SK-N-SH (cell line): ENCODE measurements around the gene PKP2. TPM values are rescaled to one million over a fixed set of nuclear protein-coding genes. Genes with fewer than 3 reads are reported as not detected.

ENCODE experiments used
- CTCF ChIA-PET: fragments of 300-600, 350-600 bp; formaldehyde crosslinking; extraction: SDS; loops from one replicate; lab custom pipeline; 2021; lab: Yijun Ruan, JAX
- POLR2A ChIA-PET: fragments of 350-600 bp; sonication (Branson Sonifier 250); formaldehyde crosslinking; extraction: SDS; loops from one replicate; lab custom pipeline; 2020; ENCODE audit warnings: antibody characterized with exemption, inconsistent platforms; lab: Yijun Ruan, JAX
- DNase-seq: peaks from one replicate; pipeline ENCODE4 v3.0.0; 2012
- H2AFZ ChIP-seq: fragments of 200-600 bp; sonication (generic); 2 replicates; pipeline ENCODE4 v1.8.1; 2016; ENCODE audit warnings: antibody characterized with exemption, mild to moderate bottlenecking, low read depth
- H3F3A ChIP-seq: fragments of 200-600 bp; sonication (generic); replicated peaks from 2 replicates; pipeline ENCODE3; 2016; ENCODE audit warnings: antibody characterized with exemption, mild to moderate bottlenecking; ENCODE audit not compliant: insufficient read depth
- H3K27ac ChIP-seq, 2 experiments: fragments of 200-500 bp in 1 of 2; fragments of 200-600 bp in 1 of 2; sonication (Bioruptor generic) in 1 of 2; sonication (generic), shearing (Covaris generic) in 1 of 2; 2 replicates each; pipeline versions ENCODE4 v1.5.1 to v1.6.1; 2014 to 2016; ENCODE audit warnings: low read depth in 2 of 2, inconsistent platforms in 1 of 2, low read length in 1 of 2, mild to moderate bottlenecking in 1 of 2, mixed read lengths in 1 of 2
- H3K27me3 ChIP-seq: fragments of 200-600 bp; sonication (generic), shearing (Covaris generic); 2 replicates; pipeline ENCODE4 v1.6.1; 2016; ENCODE audit warnings: mixed run types; ENCODE audit not compliant: insufficient read depth
- H3K36me3 ChIP-seq, 2 experiments: fragments of 200-500 bp in 1 of 2; fragments of 200-600 bp in 1 of 2; sonication (Bioruptor generic) in 1 of 2; sonication (generic) in 1 of 2; replicated peaks in 1 of 2; 2 replicates each; pipeline versions ENCODE3 to v1.5.1; 2014 to 2016; ENCODE audit warnings: low read length in 1 of 2, mild to moderate bottlenecking in 1 of 2; ENCODE audit not compliant: insufficient read depth in 2 of 2, control insufficient read depth in 1 of 2
- H3K4me1 ChIP-seq, 2 experiments: fragments of 200-500 bp in 1 of 2; fragments of 200-600 bp in 1 of 2; sonication (Bioruptor generic) in 1 of 2; sonication (generic), shearing (Covaris generic) in 1 of 2; 2 replicates each; pipeline versions ENCODE4 v1.5.1 to v1.6.1; 2014 to 2016; ENCODE audit warnings: low read depth in 1 of 2, low read length in 1 of 2, mixed run types in 1 of 2; ENCODE audit not compliant: insufficient read depth in 2 of 2, control insufficient read depth in 1 of 2
- H3K4me2 ChIP-seq: fragments of 200-600 bp; sonication (generic), shearing (Covaris generic); 2 replicates; pipeline ENCODE4 v1.6.1; 2017; ENCODE audit warnings: mixed run types
- H3K4me3 ChIP-seq, 2 experiments: fragments of 200-500 bp in 1 of 2; fragments of 200-600 bp in 1 of 2; sonication (Bioruptor generic) in 1 of 2; sonication (generic), shearing (Covaris generic) in 1 of 2; 2 replicates each; pipeline versions ENCODE4 v1.5.1 to v1.8.1; 2014 to 2016; ENCODE audit warnings: low read depth in 2 of 2, inconsistent platforms in 1 of 2, low read length in 1 of 2, mild to moderate bottlenecking in 1 of 2, mixed read lengths in 1 of 2, moderate library complexity in 1 of 2
- H3K79me2 ChIP-seq: fragments of 200-600 bp; sonication (generic); 2 replicates; pipeline ENCODE4 v1.8.1; 2017; ENCODE audit warnings: mild to moderate bottlenecking; ENCODE audit not compliant: insufficient read depth
- H3K9ac ChIP-seq: fragments of 200-600 bp; sonication (generic); 2 replicates; pipeline ENCODE4 v1.6.1; 2017; ENCODE audit warnings: mixed run types
- H3K9me2 ChIP-seq: fragments of 200-600 bp; sonication (generic); 2 replicates; pipeline ENCODE4 v1.6.1; 2017; ENCODE audit warnings: mixed run types
- H3K9me3 ChIP-seq: fragments of 200-600 bp; sonication (generic); 2 replicates; pipeline ENCODE4 v1.6.1; 2017; ENCODE audit warnings: mixed run types, mild to moderate bottlenecking, moderate library complexity
- H4K20me1 ChIP-seq: fragments of 200-600 bp; sonication (generic); 2 replicates; pipeline ENCODE4 v1.6.1; 2017; ENCODE audit warnings: mild to moderate bottlenecking, mixed run types; ENCODE audit not compliant: insufficient read depth
- CHD2 ChIP-seq: fragments of 150-350 bp; IDR thresholded peaks from 2 replicates; pipeline ENCODE4 v1.6.1; 2018; ENCODE audit warnings: low read length; ENCODE audit not compliant: partially characterized antibody
- EP300 ChIP-seq, 2 experiments: IDR thresholded peaks; 2 replicates each; pipeline versions ENCODE4 v1.4.0 to v1.6.1; 2012; ENCODE audit warnings: borderline replicate concordance in 1 of 2, low read depth in 1 of 2, low read length in 1 of 2
- EZH2phosphoT487 ChIP-seq: fragments of 200-600 bp; sonication (generic); IDR thresholded peaks from 2 replicates; pipeline ENCODE4 v1.6.1; 2017; ENCODE audit warnings: low read depth, mixed run types, mild to moderate bottlenecking, antibody characterized with exemption, moderate library complexity, borderline replicate concordance
- FOSL2 ChIP-seq: IDR thresholded peaks from 2 replicates; pipeline ENCODE4 v1.4.0; 2012; ENCODE audit warnings: low read depth, mild to moderate bottlenecking, moderate library complexity, borderline replicate concordance
- FOXJ3 ChIP-seq: sonication (generic); formaldehyde crosslinking; IDR thresholded peaks from 2 replicates; pipeline ENCODE4 v1.5.1; 2020; ENCODE audit warnings: mild to moderate bottlenecking, missing genetic modification reagents
- JUND ChIP-seq: IDR thresholded peaks from 2 replicates; pipeline ENCODE4 v1.4.0; 2012
- MEF2A ChIP-seq: IDR thresholded peaks from 2 replicates; pipeline ENCODE4 v1.4.0; 2012; ENCODE audit warnings: low read depth, borderline replicate concordance
- POLR2AphosphoS5 ChIP-seq: IDR thresholded peaks from 2 replicates; pipeline ENCODE4 v1.6.1; 2012; ENCODE audit warnings: low read depth, low read length
- RAD21 ChIP-seq: IDR thresholded peaks from 2 replicates; pipeline ENCODE4 v1.6.1; 2012; ENCODE audit warnings: mild to moderate bottlenecking, low read length
- RCOR1 ChIP-seq: fragments of 150-350 bp; IDR thresholded peaks from 2 replicates; pipeline ENCODE4 v1.6.1; 2017; ENCODE audit warnings: antibody characterized with exemption, low read length
- SIN3A ChIP-seq: IDR thresholded peaks from 2 replicates; pipeline ENCODE4 v1.6.1; 2012; ENCODE audit warnings: low read depth, mild to moderate bottlenecking, low read length, moderate library complexity, borderline replicate concordance
- SMC3 ChIP-seq: IDR thresholded peaks from 2 replicates; pipeline ENCODE4 v1.6.1; 2012; ENCODE audit warnings: low read depth, low read length, improper control_type of control experiment
- TAF1 ChIP-seq: IDR thresholded peaks from 2 replicates; pipeline ENCODE4 v1.6.1; 2012; ENCODE audit warnings: low read depth, mild to moderate bottlenecking, low read length, moderate library complexity, borderline replicate concordance
- TCF12 ChIP-seq: IDR thresholded peaks from 2 replicates; pipeline ENCODE4 v1.4.0; 2012
- TEAD4 ChIP-seq: IDR thresholded peaks from 2 replicates; pipeline ENCODE4 v1.4.0; 2012; ENCODE audit warnings: mild to moderate bottlenecking, borderline replicate concordance; ENCODE audit not compliant: insufficient read depth
- WGBS: methylation state at CpG from one replicate; pipeline ENCODE4 v1.1.6; 2017; ENCODE audit warnings: low lambda C conversion rate; 5-methylcytosine and 5-hydroxymethylcytosine counted together
- polyA plus RNA-seq, 3 experiments: library from polyadenylated mRNA; depleted of rRNA; stranded (reverse); fragments of >200 nt; gene quantifications; 2 replicates each; pipeline ENCODE4 v1.2.3, GENCODE V29; 2012
- TF ChIP-seq, protein P1 (sequence below): fragments of 150-350 bp; IDR thresholded peaks from 2 replicates; pipeline ENCODE4 v1.6.1; 2017; ENCODE audit warnings: antibody characterized with exemption, low read length, low read depth, borderline replicate concordance

PKP2 gene
- polyA plus RNA-seq, 1 of the 3 experiments (the other 2 are of a cell fraction) = 0.10 TPM

- Histone ChIP-seq H3K27me3 (no peaks in the 10 kb centered on the region), H2AFZ (no peak overlapping the region), H3K4me3 (no peak overlapping the region), H3K79me2 (no peaks in the 10 kb centered on the region), H3K9me2 (no peaks in the 10 kb centered on the region), H3K4me2 (no peak overlapping the region), H3K36me3 (no peaks in the 10 kb centered on the region), H3K4me1 (no peaks in the 10 kb centered on the region), H3K9me3 (no peaks in the 10 kb centered on the region), H3K9ac (no peak overlapping the region), H4K20me1 (no peaks in the 10 kb centered on the region), H3F3A (no peaks in the 10 kb centered on the region), H3K27ac (no peak overlapping the region)
- 39% methylated on average over 1 of the region's 1 CpG for WGBS
- POLR2A ChIA-PET = no interaction called here
- CTCF ChIA-PET = interaction anchor here (1.5 to 3.5 kb wide), 2 partner anchors 8 to 14 kb away, joined by 3 to 22 read pairs; partner anchors contain the start of gene YARS2
- TF ChIP-seq POLR2AphosphoS5 (no peak), JUND (no peak), FOXJ3 (CRISPR knock-in tag) (no peak), TEAD4 (no peak), TAF1 (no peak), EP300 (IDR thresholded peaks at IDR 0.05; ENCODE audit: borderline replicate concordance in 1 of 2, low read depth in 1 of 2, low read length in 1 of 2) (no peak), MEF2A (no peak)
- TF ChIP-seq, protein P1, sequence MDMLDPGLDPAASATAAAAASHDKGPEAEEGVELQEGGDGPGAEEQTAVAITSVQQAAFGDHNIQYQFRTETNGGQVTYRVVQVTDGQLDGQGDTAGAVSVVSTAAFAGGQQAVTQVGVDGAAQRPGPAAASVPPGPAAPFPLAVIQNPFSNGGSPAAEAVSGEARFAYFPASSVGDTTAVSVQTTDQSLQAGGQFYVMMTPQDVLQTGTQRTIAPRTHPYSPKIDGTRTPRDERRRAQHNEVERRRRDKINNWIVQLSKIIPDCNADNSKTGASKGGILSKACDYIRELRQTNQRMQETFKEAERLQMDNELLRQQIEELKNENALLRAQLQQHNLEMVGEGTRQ = no peak
- no peak for DNase-seq
Measured at GRCh38 chr12:32770141-32770540, 126.4 kb downstream of the PKP2 start.

GRCh38 chr12:32768518-32768917 lies 128.1 kb downstream of the PKP2 start:
- WGBS = 44% methylated on average over 4 of the region's 4 CpGs

More at GRCh38 chr12:32768518-32768917, 128.1 kb downstream of the PKP2 start:
- no peaks in the 10 kb centered on the region for H3F3A ChIP-seq
- no peaks in the 10 kb centered on the region for H3K36me3 ChIP-seq
- H4K20me1 ChIP-seq = no peaks in the 10 kb centered on the region
- no peak for TF ChIP-seq RAD21
- no peak for TF ChIP-seq FOSL2
- TF ChIP-seq EZH2phosphoT487 = no peak
- no peak for TF ChIP-seq SIN3A
- no peak for TF ChIP-seq RCOR1
- TF ChIP-seq, protein P1 = no peak
- TF ChIP-seq JUND = no peak
- TF ChIP-seq EP300 (IDR thresholded peaks at IDR 0.05; ENCODE audit: borderline replicate concordance in 1 of 2, low read depth in 1 of 2, low read length in 1 of 2) = no peak
- TF ChIP-seq CHD2 = no peak
- TF ChIP-seq SMC3 = no peak
- no peak for TF ChIP-seq TCF12
- H3K4me2 ChIP-seq = no peak overlapping the region
- DNase-seq = no peak
- H3K9ac ChIP-seq = no peak overlapping the region
- no peak overlapping the region for H2AFZ ChIP-seq
- POLR2A ChIA-PET = no interaction called here
- no peaks in the 10 kb centered on the region for H3K27me3 ChIP-seq
- H3K9me3 ChIP-seq = no peaks in the 10 kb centered on the region
- no peaks in the 10 kb centered on the region for H3K9me2 ChIP-seq
- no peak overlapping the region for H3K27ac ChIP-seq
- no peaks in the 10 kb centered on the region for H3K79me2 ChIP-seq
- H3K4me1 ChIP-seq = no peaks in the 10 kb centered on the region
- CTCF ChIA-PET = no interaction called here
- no peak overlapping the region for H3K4me3 ChIP-seq
